GM04504 (cell line): ENCODE results near the gene CTDNEP1.
A peak's percentile ranks its signal among the peaks of the same experiment; 100 is the strongest.
"Not testable (repeated sequence)": the region's sequence is repeated elsewhere in the genome, so short reads cannot be mapped to it uniquely, and the experiment has no call there.

Source experiments
- DNase-seq: peaks from one replicate; pipeline ENCODE4 v3.0.0-alpha.2; 2012; ENCODE audit warnings: low read depth

The CTDNEP1 gene

GRCh38 chr17:7248796-7249195, 2.7 kb downstream of the CTDNEP1 start:
- DNase-seq, result no peak

- no peak for DNase-seq
Observed at GRCh38 chr17:7246779-7247178, 4.8 kb downstream of the CTDNEP1 start.

GRCh38 chr17:7243838-7244237, 7.7 kb downstream of the CTDNEP1 start:
- not testable (repeated sequence) for DNase-seq

GRCh38 chr17:7243453-7243729, 8.1 kb downstream of the CTDNEP1 start:
- no peak for DNase-seq

- DNase-seq, result peak; percentile 90
Observed at GRCh38 chr17:7242717-7243452, 8.6 kb downstream of the CTDNEP1 start.

- peak; percentile 84 for DNase-seq
Observed at GRCh38 chr17:7241783-7242716, 9.5 kb downstream of the CTDNEP1 start, which contains the start of gene GABARAP. Gene GABARAP, minus strand, starts transcription at chr17:7242449. Its CDS starts 119 bp downstream, at chr17:7242330.

GRCh38 chr17:7241090-7241733, 10.3 kb downstream of the CTDNEP1 start:
- no peak for DNase-seq

GRCh38 chr17:7240375-7240774, 11.2 kb downstream of the CTDNEP1 start:
- DNase-seq, result no peak

GRCh38 chr17:7239091-7240027, 12.2 kb downstream of the CTDNEP1 start, which contains the start of gene PHF23:
Gene PHF23, minus strand, starts transcription at chr17:7239457. Its CDS starts 178 bp downstream, at chr17:7239279.
- DNase-seq, result peak; percentile 99

- no peak for DNase-seq
Observed at GRCh38 chr17:7238420-7239090, 13.0 kb downstream of the CTDNEP1 start.

GRCh38 chr17:7237761-7238419, 13.6 kb downstream of the CTDNEP1 start:
- DNase-seq, result peak; percentile 40

- DNase-seq, result no peak
Observed at GRCh38 chr17:7237266-7237760, 14.2 kb downstream of the CTDNEP1 start.

GRCh38 chr17:7236808-7237207, 14.7 kb downstream of the CTDNEP1 start:
- no peak for DNase-seq

GRCh38 chr17:7235693-7236665, 15.6 kb downstream of the CTDNEP1 start:
- no peak for DNase-seq

GRCh38 chr17:7234083-7234951, 17.2 kb downstream of the CTDNEP1 start, which contains the start of gene DVL2:
Gene DVL2, minus strand, starts transcription at chr17:7234517. Its CDS starts 255 bp downstream, at chr17:7234262.
- peak; percentile 87 for DNase-seq

GRCh38 chr17:7233701-7234082, 17.8 kb downstream of the CTDNEP1 start:
- no peak for DNase-seq

- no peak for DNase-seq
Observed at GRCh38 chr17:7232114-7232513, 19.4 kb downstream of the CTDNEP1 start.

GRCh38 chr17:7229504-7229903, 22.0 kb downstream of the CTDNEP1 start:
- DNase-seq, result no peak
